Measurements from ENCODE around the gene CDC42SE1.

CDC42SE1 gene

DNA sequence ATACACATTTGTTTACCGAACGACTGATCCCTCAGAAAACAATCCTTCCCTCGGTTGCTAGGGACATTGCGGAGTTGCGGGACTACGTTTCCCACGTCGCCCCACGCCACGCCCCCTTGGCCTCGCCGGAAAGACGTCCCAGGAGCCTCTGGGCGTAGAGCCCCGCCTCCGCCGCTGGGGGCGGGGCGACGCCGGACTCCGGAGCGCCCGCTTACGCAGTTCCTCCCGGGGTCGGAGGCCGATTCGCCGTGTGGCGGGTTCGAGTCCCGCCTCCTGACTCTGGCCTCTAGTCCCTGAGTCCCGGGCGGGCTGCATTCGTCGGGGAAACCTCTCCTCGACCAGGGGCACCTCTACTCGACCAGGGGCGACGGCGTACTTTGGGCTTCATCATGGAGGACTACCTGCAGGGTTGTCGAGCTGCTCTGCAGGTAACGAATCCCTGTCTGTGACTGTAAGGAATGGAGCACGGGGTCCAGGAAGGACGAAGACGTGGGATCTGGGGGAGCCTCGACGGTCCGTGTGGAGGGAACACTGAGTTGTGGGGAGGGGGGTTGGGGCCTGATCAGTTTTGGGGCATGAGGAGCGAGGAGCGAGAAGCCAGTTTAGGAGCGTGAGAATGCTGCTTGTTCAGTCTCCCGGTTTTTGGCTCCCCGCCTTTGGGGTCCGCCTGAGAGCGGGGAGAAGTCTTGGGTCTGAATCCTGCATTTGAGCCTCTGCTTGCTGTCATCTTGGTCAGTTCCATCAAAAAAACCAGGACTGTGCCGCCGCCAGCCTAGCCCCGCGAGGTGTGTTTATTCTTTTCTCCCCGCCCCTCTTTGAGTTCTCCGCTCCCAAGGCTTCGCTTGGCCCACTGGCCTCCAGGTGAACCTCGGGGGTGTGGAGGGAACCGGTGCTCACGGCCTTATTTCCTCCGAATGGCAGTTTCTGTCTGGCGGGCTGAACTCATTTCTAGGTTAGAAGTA, 50.9 kb downstream of the CDC42SE1 start, which contains the start of gene PRUNE1:
Gene PRUNE1, plus strand, starts transcription at position 206 of the 962 bp plus-strand sequence. Its CDS starts 184 bp downstream, at position 390.
- DNase-seq (ENCODE audit: low read depth) = peak; percentile 94

GRCh38 chr1:151007853-151008243, 51.6 kb downstream of the CDC42SE1 start:
- no peak for DNase-seq (ENCODE audit: low read depth)

- DNase-seq (ENCODE audit: low read depth) = no peak
Measured at GRCh38 chr1:151006327-151007052, 52.9 kb downstream of the CDC42SE1 start, which contains the start of gene MINDY1. TSS of gene MINDY1 (minus strand) at chr1:151006902. CDS start at chr1:151002617, 4,285 bp downstream.

- no peak for DNase-seq (ENCODE audit: low read depth)
Measured at GRCh38 chr1:151005729-151006319, 53.6 kb downstream of the CDC42SE1 start.

GRCh38 chr1:151003180-151003579, 56.2 kb downstream of the CDC42SE1 start:
- no peak for DNase-seq (ENCODE audit: low read depth)

DNA sequence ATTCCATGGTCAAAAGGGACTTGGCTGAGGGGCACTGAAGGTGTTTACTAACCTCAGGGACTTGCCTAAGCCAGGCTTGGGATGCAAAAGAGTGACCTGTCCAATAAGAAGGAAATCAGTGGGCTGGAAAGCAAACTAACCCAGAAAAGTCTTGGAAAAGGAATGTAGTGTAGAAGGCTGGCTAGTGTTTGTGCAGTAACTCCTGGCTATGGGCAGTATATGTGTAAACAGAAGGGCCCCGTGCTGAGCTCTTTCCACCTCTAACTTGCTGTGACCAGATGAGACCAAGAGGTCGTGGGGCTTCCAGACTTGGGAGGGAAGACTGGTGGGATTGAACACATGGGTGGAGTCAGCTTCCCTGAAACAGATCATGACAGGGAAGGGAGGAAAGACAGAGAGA, 56.8 kb downstream of the CDC42SE1 start:
- no peak for DNase-seq (ENCODE audit: low read depth)

DNA sequence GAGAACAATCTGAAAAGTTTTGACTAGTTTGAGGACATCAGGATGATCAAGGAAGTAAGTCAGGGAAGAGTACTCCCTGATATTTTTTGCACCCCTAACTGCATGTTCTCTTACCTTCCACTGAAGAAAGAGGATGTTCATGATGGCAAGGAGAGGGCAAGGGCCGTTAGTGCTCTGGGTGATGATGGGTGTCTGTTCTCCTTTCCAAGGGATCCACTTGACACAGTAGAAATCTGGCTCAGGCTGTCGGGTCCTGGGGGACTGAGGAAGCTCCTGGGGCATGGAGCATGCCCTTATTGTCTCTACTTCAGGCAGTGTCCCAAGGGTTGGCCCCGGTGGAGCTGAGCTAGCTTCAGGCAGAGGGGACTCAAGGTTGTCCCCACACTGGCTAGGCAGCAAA, 57.4 kb downstream of the CDC42SE1 start:
- no peak for DNase-seq (ENCODE audit: low read depth)

DNA sequence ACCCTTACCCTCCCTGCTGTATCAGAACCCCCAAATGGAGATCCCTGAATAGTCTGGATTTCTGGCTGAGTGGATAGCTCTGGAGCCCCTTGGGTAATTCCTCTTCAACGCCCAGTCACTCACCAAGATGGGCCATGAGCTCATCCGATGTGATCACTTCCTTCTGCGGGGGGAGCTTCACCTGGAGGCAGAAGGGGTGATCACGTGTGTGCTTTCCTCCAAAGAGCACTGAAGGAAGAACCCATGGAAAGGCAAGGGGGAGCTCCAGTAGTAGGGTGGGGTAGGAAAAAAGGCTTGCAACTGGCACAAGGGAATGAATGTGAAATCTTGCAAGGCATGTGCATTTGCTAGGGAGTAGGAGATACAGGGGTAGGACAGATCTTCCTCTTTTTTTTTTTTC, 57.8 kb downstream of the CDC42SE1 start:
- no peak for DNase-seq (ENCODE audit: low read depth)
